Rectal smooth muscle tissue (tissue), 1 donor: ENCODE data around the gene NDUFB1.

Experiments used
- H3K27ac ChIP-seq: one replicate; pipeline ENCODE4 v1.7.0; 2013; ENCODE audit warnings: low read depth, low read length, inconsistent platforms
- H3K27me3 ChIP-seq: one replicate; pipeline ENCODE4 v1.7.0; 2013; ENCODE audit warnings: low read length; ENCODE audit not compliant: control insufficient read depth, insufficient read depth
- H3K36me3 ChIP-seq: one replicate; pipeline ENCODE4 v1.7.0; 2013; ENCODE audit warnings: low read length; ENCODE audit not compliant: control insufficient read depth, insufficient read depth
- H3K4me1 ChIP-seq: one replicate; pipeline ENCODE4 v1.7.0; 2013; ENCODE audit warnings: low read length; ENCODE audit not compliant: control insufficient read depth, insufficient read depth
- H3K4me3 ChIP-seq: one replicate; pipeline ENCODE4 v1.7.0; 2013; ENCODE audit warnings: low read length
- H3K9ac ChIP-seq: one replicate; pipeline ENCODE4 v1.7.0; 2013; ENCODE audit warnings: low read length

The NDUFB1 gene

GRCh38 chr14:92121207-92121669 is 268 bp downstream of the NDUFB1 start:
- H3K27ac ChIP-seq: peak overlapping the region; percentile 97
- peaks cover 8% of the 10 kb centered on the region for H3K4me1 ChIP-seq
- H3K27me3 ChIP-seq: no peaks in the 10 kb centered on the region
- H3K36me3 ChIP-seq: peaks cover 4% of the 10 kb centered on the region
- H3K4me3 ChIP-seq: peak overlapping the region; percentile 84
- peak overlapping the region; percentile 80 for H3K9ac ChIP-seq

- Histone ChIP-seq H3K27me3 (no peaks in the 10 kb centered on the region), H3K4me3 (no peak overlapping the region), H3K4me1 (peaks cover 4% of the 10 kb centered on the region), H3K9ac (no peak overlapping the region), H3K27ac (no peak overlapping the region), H3K36me3 (no peaks in the 10 kb centered on the region)
Observed at GRCh38 chr14:92109490-92109889, 12.0 kb downstream of the NDUFB1 start.

- Histone ChIP-seq H3K4me3 (no peak overlapping the region), H3K9ac (no peak overlapping the region), H3K27ac (no peak overlapping the region)
Observed at GRCh38 chr14:92108345-92109254, 12.9 kb downstream of the NDUFB1 start.

GRCh38 chr14:92106143-92106926 is 15.2 kb downstream of the NDUFB1 start, which contains the start of gene ATXN3:
TSS of gene ATXN3 (minus strand) at chr14:92106582. CDS start at chr14:92106552, 30 bp downstream.
- Histone ChIP-seq H3K4me1 (peaks cover 4% of the 10 kb centered on the region), H3K9ac (peak within 1 kb of the TSS; percentile 78), H3K4me3 (peak within 1 kb of the TSS; percentile 96), H3K27ac (peak within 1 kb of the TSS; percentile 95), H3K36me3 (no peaks in the 10 kb centered on the region), H3K27me3 (no peaks in the 10 kb centered on the region)

More at GRCh38 chr14:92108345-92109254, 12.9 kb downstream of the NDUFB1 start:
- H3K27me3 ChIP-seq: no peaks in the 10 kb centered on the region
- no peaks in the 10 kb centered on the region for H3K36me3 ChIP-seq
- H3K4me1 ChIP-seq: peaks cover 4% of the 10 kb centered on the region

- H3K27ac ChIP-seq: peak overlapping the region; percentile 95
Observed at GRCh38 chr14:92105893-92106142, 15.7 kb downstream of the NDUFB1 start.

GRCh38 chr14:92105073-92105892 is 16.2 kb downstream of the NDUFB1 start:
- Histone ChIP-seq H3K27me3 (no peaks in the 10 kb centered on the region), H3K36me3 (no peaks in the 10 kb centered on the region), H3K4me1 (peaks cover 4% of the 10 kb centered on the region)

More at GRCh38 chr14:92105893-92106142, 15.7 kb downstream of the NDUFB1 start:
- Histone ChIP-seq H3K36me3 (no peaks in the 10 kb centered on the region), H3K27me3 (no peaks in the 10 kb centered on the region), H3K4me1 (peaks cover 4% of the 10 kb centered on the region), H3K9ac (peak overlapping the region; percentile 43), H3K4me3 (peak overlapping the region; percentile 96)

GRCh38 chr14:92103363-92103989 is 18.0 kb downstream of the NDUFB1 start:
- Histone ChIP-seq H3K27ac (no peak overlapping the region), H3K4me3 (no peak overlapping the region), H3K4me1 (peaks cover 4% of the 10 kb centered on the region), H3K9ac (no peak overlapping the region), H3K36me3 (no peaks in the 10 kb centered on the region), H3K27me3 (no peaks in the 10 kb centered on the region)

More at GRCh38 chr14:92105073-92105892, 16.2 kb downstream of the NDUFB1 start:
- Histone ChIP-seq H3K27ac (peak overlapping the region; percentile 95), H3K9ac (no peak overlapping the region), H3K4me3 (peak overlapping the region; percentile 96)

- H3K4me3 ChIP-seq: no peak overlapping the region
- no peaks in the 10 kb centered on the region for H3K4me1 ChIP-seq
- H3K9ac ChIP-seq: no peak overlapping the region
- no peaks in the 10 kb centered on the region for H3K27me3 ChIP-seq
- H3K36me3 ChIP-seq: no peaks in the 10 kb centered on the region
- H3K27ac ChIP-seq: no peak overlapping the region
Observed at GRCh38 chr14:92099802-92100201, 21.7 kb downstream of the NDUFB1 start.

GRCh38 chr14:92093320-92093719 is 28.2 kb downstream of the NDUFB1 start:
- no peak overlapping the region for H3K27ac ChIP-seq
- H3K9ac ChIP-seq: no peak overlapping the region
- no peaks in the 10 kb centered on the region for H3K27me3 ChIP-seq
- no peaks in the 10 kb centered on the region for H3K4me1 ChIP-seq
- H3K4me3 ChIP-seq: no peak overlapping the region
- H3K36me3 ChIP-seq: peaks cover 4% of the 10 kb centered on the region

GRCh38 chr14:92088494-92088893 is 33.0 kb downstream of the NDUFB1 start:
- H3K36me3 ChIP-seq: no peaks in the 10 kb centered on the region

GRCh38 chr14:92074555-92074954 is 47.0 kb downstream of the NDUFB1 start:
- Histone ChIP-seq H3K4me1 (no peaks in the 10 kb centered on the region), H3K27me3 (no peaks in the 10 kb centered on the region), H3K4me3 (no peak overlapping the region), H3K27ac (no peak overlapping the region), H3K36me3 (peaks cover 6% of the 10 kb centered on the region), H3K9ac (no peak overlapping the region)

More at GRCh38 chr14:92088494-92088893, 33.0 kb downstream of the NDUFB1 start:
- Histone ChIP-seq H3K27me3 (no peaks in the 10 kb centered on the region), H3K4me3 (no peak overlapping the region), H3K27ac (no peak overlapping the region), H3K4me1 (no peaks in the 10 kb centered on the region), H3K9ac (no peak overlapping the region)
